ENCODE data around the gene KIF9.
A peak's percentile ranks its signal among the peaks of the same experiment; 100 is the strongest.
"Not testable (repeated sequence)": the region's sequence is repeated elsewhere in the genome, so short reads cannot be mapped to it uniquely, and the experiment has no call there.

Gene KIF9

GRCh38 chr3:47282424-47283192, at the start of gene KIF9, which contains the start of gene KLHL18:
Gene KIF9, minus strand, starts transcription at chr3:47282799. Its CDS starts 5,425 bp downstream, at chr3:47277374.
Gene KLHL18, plus strand, starts transcription at chr3:47282944. Its CDS starts 22 bp downstream, at chr3:47282966.
- DNase-seq: peak; percentile 85 to 95 (median 94)

- peak; percentile 5 to 15 (median 8) for DNase-seq
Observed at GRCh38 chr3:47324278-47324865, 41.8 kb upstream of the KIF9 start.

- no peak for DNase-seq
Observed at GRCh38 chr3:47323431-47324277, 41.1 kb upstream of the KIF9 start.

GRCh38 chr3:47319956-47320355, 37.4 kb upstream of the KIF9 start:
- DNase-seq: no peak

GRCh38 chr3:47318916-47319315, 36.3 kb upstream of the KIF9 start:
- DNase-seq: no peak

- not testable (repeated sequence) for DNase-seq
Observed at GRCh38 chr3:47316151-47316550, 33.6 kb upstream of the KIF9 start.

GRCh38 chr3:47315069-47315647, 32.6 kb upstream of the KIF9 start:
- no peak for DNase-seq

- DNase-seq: no peak
Observed at GRCh38 chr3:47314056-47314764, 31.6 kb upstream of the KIF9 start.

- no peak for DNase-seq
Observed at GRCh38 chr3:47313341-47314055, 30.9 kb upstream of the KIF9 start.

GRCh38 chr3:47310391-47310790, 27.8 kb upstream of the KIF9 start:
- no peak for DNase-seq

- not testable (repeated sequence) for DNase-seq
Observed at GRCh38 chr3:47309231-47309630, 26.6 kb upstream of the KIF9 start.

- DNase-seq: no peak
Observed at GRCh38 chr3:47306022-47306421, 23.4 kb upstream of the KIF9 start.

GRCh38 chr3:47301456-47301855, 18.9 kb upstream of the KIF9 start:
- DNase-seq: no peak

- DNase-seq: no peak
Observed at GRCh38 chr3:47299381-47300318, 17.1 kb upstream of the KIF9 start.

GRCh38 chr3:47298439-47298838, 15.8 kb upstream of the KIF9 start:
- no peak for DNase-seq

GRCh38 chr3:47296562-47297302, 14.1 kb upstream of the KIF9 start:
- no peak for DNase-seq

- no peak for DNase-seq
Observed at GRCh38 chr3:47295976-47296375, 13.4 kb upstream of the KIF9 start.

GRCh38 chr3:47295322-47295721, 12.7 kb upstream of the KIF9 start:
- DNase-seq: no peak

GRCh38 chr3:47294392-47294791, 11.8 kb upstream of the KIF9 start:
- no peak for DNase-seq

GRCh38 chr3:47293822-47294221, 11.2 kb upstream of the KIF9 start:
- no peak for DNase-seq

All from activated CD4-positive, CD25-positive, alpha-beta regulatory T cell (primary cell).